ENCODE measurements around the gene PTGER4.
"Not testable (repeated sequence)": the region's sequence is repeated elsewhere in the genome, so short reads cannot be mapped to it uniquely, and the experiment has no call there.

The PTGER4 gene

GRCh38 chr5:40694433-40694832, 14.7 kb downstream of the PTGER4 start:
- TF ChIP-seq CTCF (IDR thresholded peaks at IDR 0.05; ENCODE audit: extremely low read depth, missing control alignments): no peak
- DNase-seq (ENCODE audit: low spot score): no peak

GRCh38 chr5:40700116-40700782, 20.5 kb downstream of the PTGER4 start:
- DNase-seq (ENCODE audit: low spot score): no peak
- no peak for TF ChIP-seq CTCF (IDR thresholded peaks at IDR 0.05; ENCODE audit: extremely low read depth, missing control alignments)

GRCh38 chr5:40702027-40702426, 22.3 kb downstream of the PTGER4 start:
- DNase-seq (ENCODE audit: low spot score): not testable (repeated sequence)

GRCh38 chr5:40705484-40705883, 25.8 kb downstream of the PTGER4 start:
- DNase-seq (ENCODE audit: low spot score): not testable (repeated sequence)

GRCh38 chr5:40710575-40710974, 30.9 kb downstream of the PTGER4 start:
- not testable (repeated sequence) for DNase-seq (ENCODE audit: low spot score)

GRCh38 chr5:40714001-40714400, 34.3 kb downstream of the PTGER4 start:
- no peak for DNase-seq (ENCODE audit: low spot score)
- no peak for TF ChIP-seq CTCF (IDR thresholded peaks at IDR 0.05; ENCODE audit: extremely low read depth, missing control alignments)

- TF ChIP-seq CTCF (IDR thresholded peaks at IDR 0.05; ENCODE audit: extremely low read depth, missing control alignments): no peak
- DNase-seq (ENCODE audit: low spot score): no peak
Observed at GRCh38 chr5:40716000-40716399, 36.3 kb downstream of the PTGER4 start.

- no peak for DNase-seq (ENCODE audit: low spot score)
- TF ChIP-seq CTCF (IDR thresholded peaks at IDR 0.05; ENCODE audit: extremely low read depth, missing control alignments): no peak
Observed at GRCh38 chr5:40716590-40716989, 36.9 kb downstream of the PTGER4 start.

GRCh38 chr5:40717281-40717680, 37.6 kb downstream of the PTGER4 start:
- TF ChIP-seq CTCF (IDR thresholded peaks at IDR 0.05; ENCODE audit: extremely low read depth, missing control alignments): no peak

More at GRCh38 chr5:40717281-40717680, 37.6 kb downstream of the PTGER4 start:
- no peak for DNase-seq (ENCODE audit: low spot score)
